ENCODE results near the gene PCDH9. TPM values are rescaled to one million over a fixed set of nuclear protein-coding genes. Genes with fewer than 3 reads are reported as not detected.

The PCDH9 gene
- total RNA-seq, 6 donors from 2014 or later: 3.1 to 19.4 (median 7.8) TPM

- Histone ChIP-seq H3K4me3 (no peak overlapping the region), H3K27me3 (no peaks in the 10 kb centered on the region), H3K36me3 (no peaks in the 10 kb centered on the region), H3K9me3 (no peaks in the 10 kb centered on the region), H3K4me1 (peaks cover 4 to 21% (median 6%) of the 10 kb centered on the region in 4 donors), H3K27ac (no peak overlapping the region)
- TF ChIP-seq EP300 (IDR thresholded peaks at IDR 0.05) (no peak), POLR2A (IDR thresholded peaks at IDR 0.05) (no peak), CTCF (IDR thresholded peaks at IDR 0.05) (no peak), POLR2AphosphoS5 (IDR thresholded peaks at IDR 0.05) (no peak)
- no peak for ATAC-seq (ENCODE audit: low FRiP score in 2 of 2)
- DNase-seq: no peak
- WGBS, 2 donors: 38 to 44% methylated on average over 2 of the region's 2 CpGs
Observed at GRCh38 chr13:67223024-67223423, 7.1 kb downstream of the PCDH9 start.

GRCh38 chr13:67221630-67222226 lies 8.4 kb downstream of the PCDH9 start:
- H3K36me3 ChIP-seq: no peaks in the 10 kb centered on the region
- H3K27me3 ChIP-seq: no peaks in the 10 kb centered on the region
- H3K4me1 ChIP-seq: peaks cover 4 to 15% (median 6%) of the 10 kb centered on the region in 4 donors
- DNase-seq (no peak), ATAC-seq (ENCODE audit: low FRiP score in 2 of 2) (no peak)
- WGBS, 2 donors: 61 to 62% methylated on average over 3 of the region's 3 CpGs
- H3K4me3 ChIP-seq: no peak overlapping the region
- H3K9me3 ChIP-seq: no peaks in the 10 kb centered on the region
- no peak for TF ChIP-seq POLR2A (IDR thresholded peaks at IDR 0.05)
- no peak for TF ChIP-seq CTCF (IDR thresholded peaks at IDR 0.05)
- no peak for TF ChIP-seq EP300 (IDR thresholded peaks at IDR 0.05)
- no peak for TF ChIP-seq POLR2AphosphoS5 (IDR thresholded peaks at IDR 0.05)
- H3K27ac ChIP-seq: no peak overlapping the region

DNA sequence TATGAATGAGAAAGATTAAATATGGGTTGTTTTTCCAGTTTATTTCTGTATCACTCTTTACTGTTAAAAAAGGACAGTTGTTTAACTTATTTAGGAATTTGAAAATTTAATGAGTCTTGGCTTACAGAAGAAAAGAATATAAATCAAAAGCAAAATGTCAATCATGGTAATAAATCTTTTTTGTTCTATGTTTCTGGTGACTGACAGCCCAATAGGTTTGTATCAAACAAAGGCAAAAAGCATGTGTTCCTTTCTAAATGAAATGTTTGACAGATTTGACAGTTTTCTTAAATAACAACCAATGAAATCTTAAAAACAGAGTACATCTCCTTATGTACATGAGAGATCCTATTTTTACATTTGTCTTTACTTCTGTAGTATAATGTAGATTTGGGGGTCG lies 11.0 kb downstream of the PCDH9 start:
- Histone ChIP-seq H3K27me3 (no peaks in the 10 kb centered on the region), H3K9me3 (no peaks in the 10 kb centered on the region), H3K4me3 (no peak overlapping the region), H3K27ac (no peak overlapping the region), H3K36me3 (no peaks in the 10 kb centered on the region), H3K4me1 (peaks cover 1 to 5% (median 3%) of the 10 kb centered on the region in 4 donors)
- ATAC-seq (ENCODE audit: low FRiP score in 2 of 2) (no peak), DNase-seq (no peak)
- 88 to 93% methylated on average over 1 of the region's 1 CpG for WGBS, 2 donors
- no peak for TF ChIP-seq EP300 (IDR thresholded peaks at IDR 0.05)
- no peak for TF ChIP-seq CTCF (IDR thresholded peaks at IDR 0.05)
- TF ChIP-seq POLR2A (IDR thresholded peaks at IDR 0.05): no peak
- no peak for TF ChIP-seq POLR2AphosphoS5 (IDR thresholded peaks at IDR 0.05)

DNA sequence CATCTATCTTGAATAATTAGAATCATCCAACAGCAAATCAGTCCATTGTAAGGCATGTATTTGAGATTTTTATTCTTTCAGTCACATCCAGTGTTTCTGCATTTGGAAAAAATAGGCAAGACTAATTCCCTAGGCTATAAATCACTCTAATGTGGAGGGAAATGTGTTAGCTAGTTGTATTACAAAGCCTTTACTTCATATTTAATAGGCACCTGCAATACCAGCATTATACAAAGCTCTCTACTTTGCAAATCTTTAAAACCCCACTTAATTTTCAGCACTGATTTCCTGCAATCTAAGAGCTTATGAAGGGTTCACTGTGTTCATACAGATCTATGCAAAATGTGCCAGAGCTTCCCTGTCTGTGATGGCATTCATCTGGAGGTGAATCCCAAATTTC lies 12.3 kb downstream of the PCDH9 start:
- Histone ChIP-seq H3K27me3 (no peaks in the 10 kb centered on the region), H3K9me3 (no peaks in the 10 kb centered on the region), H3K36me3 (no peaks in the 10 kb centered on the region)

More for the DNA sequence above, 12.3 kb downstream of the PCDH9 start:
- no peak for DNase-seq
- no peak for ATAC-seq (ENCODE audit: low FRiP score in 2 of 2)
- TF ChIP-seq POLR2A (IDR thresholded peaks at IDR 0.05) (no peak), CTCF (IDR thresholded peaks at IDR 0.05) (no peak), EP300 (IDR thresholded peaks at IDR 0.05) (no peak), POLR2AphosphoS5 (IDR thresholded peaks at IDR 0.05) (no peak)
- no peak overlapping the region for H3K4me3 ChIP-seq
- no peak overlapping the region for H3K27ac ChIP-seq
- no peaks in the 10 kb centered on the region for H3K4me1 ChIP-seq

All from upper lobe of left lung (tissue), 6 donors.